Inferior parietal cortex (tissue), 1 donor: ENCODE measurements around the gene PERM1.
"Not testable (repeated sequence)": the region's sequence is repeated elsewhere in the genome, so short reads cannot be mapped to it uniquely, and the experiment has no call there.

Experiments used
- DNase-seq: peaks from one replicate; pipeline ENCODE4 v3.0.0-alpha.2; 2016; ENCODE audit errors: extremely low spot score

The PERM1 gene

DNA sequence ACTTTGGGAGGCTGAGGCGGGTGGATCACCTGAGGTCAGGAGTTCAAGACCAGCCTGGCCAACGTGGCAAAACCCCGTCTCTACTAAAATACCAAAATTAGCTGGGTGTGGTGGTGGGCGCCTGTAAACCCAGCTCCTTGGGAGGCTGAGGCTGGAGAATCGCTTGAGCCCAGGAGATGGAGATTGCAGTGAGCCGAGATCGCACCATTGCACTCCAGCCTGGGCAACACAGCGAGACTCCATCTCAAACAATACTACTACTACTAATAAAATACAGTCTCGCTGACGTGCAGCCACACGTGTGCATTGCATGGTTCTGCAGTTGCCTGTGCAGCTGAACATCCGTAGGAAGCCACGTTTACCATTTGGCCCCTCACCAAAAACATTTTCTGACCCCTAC, 35.1 kb downstream of the PERM1 start:
- DNase-seq = not testable (repeated sequence)

- no peak for DNase-seq
These were observed 36.0 kb downstream of the PERM1 start for GRCh38 chr1:945688-946556.

GRCh38 chr1:944341-945325, 37.3 kb downstream of the PERM1 start:
- DNase-seq = no peak

DNA sequence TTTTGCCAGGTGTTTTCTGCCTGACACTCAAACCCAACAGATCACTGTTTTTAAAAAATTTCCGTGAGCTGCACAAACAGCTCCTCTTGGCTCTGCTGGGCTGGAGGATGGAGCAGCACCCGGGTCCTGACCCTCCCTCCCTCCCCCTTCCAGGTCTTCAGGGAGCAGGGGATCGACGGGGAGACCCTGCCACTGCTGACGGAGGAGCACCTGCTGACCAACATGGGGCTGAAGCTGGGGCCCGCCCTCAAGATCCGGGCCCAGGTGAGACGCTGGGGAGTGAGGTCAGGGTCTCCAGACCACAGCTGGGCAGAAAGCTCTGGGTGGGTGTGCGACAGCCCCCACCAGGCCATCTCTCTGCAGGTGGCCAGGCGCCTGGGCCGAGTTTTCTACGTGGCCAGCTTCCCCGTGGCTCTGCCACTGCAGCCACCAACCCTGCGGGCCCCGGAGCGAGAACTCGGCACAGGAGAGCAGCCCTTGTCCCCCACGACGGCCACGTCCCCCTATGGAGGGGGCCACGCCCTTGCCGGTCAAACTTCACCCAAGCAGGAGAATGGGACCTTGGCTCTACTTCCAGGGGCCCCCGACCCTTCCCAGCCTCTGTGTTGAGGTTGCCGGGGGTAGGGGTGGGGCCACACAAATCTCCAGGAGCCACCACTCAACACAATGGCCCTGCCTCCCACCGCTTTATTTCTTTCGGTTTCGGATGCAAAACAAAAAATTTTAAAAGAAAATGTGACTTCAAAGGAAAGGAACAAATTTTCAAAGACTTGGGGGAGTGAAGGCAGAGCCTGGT, 38.1 kb downstream of the PERM1 start:
- DNase-seq = no peak

- DNase-seq = no peak
These were observed 38.9 kb downstream of the PERM1 start for GRCh38 chr1:942864-943533.

DNA sequence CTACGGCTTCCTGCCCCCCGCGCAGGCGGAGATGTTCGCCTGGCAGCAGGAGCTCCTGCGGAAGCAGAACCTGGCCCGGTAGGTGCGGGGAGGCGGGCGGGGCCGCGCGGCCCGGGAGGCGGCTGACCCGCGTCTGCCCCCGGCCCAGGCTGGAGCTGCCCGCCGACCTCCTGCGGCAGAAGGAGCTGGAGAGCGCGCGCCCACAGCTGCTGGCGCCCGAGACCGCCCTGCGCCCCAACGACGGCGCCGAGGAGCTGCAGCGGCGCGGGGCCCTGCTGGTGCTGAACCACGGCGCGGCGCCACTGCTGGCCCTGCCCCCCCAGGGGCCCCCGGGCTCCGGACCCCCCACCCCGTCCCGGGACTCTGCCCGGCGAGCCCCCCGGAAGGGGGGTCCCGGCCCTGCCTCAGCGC, 39.5 kb downstream of the PERM1 start:
- no peak for DNase-seq

DNA sequence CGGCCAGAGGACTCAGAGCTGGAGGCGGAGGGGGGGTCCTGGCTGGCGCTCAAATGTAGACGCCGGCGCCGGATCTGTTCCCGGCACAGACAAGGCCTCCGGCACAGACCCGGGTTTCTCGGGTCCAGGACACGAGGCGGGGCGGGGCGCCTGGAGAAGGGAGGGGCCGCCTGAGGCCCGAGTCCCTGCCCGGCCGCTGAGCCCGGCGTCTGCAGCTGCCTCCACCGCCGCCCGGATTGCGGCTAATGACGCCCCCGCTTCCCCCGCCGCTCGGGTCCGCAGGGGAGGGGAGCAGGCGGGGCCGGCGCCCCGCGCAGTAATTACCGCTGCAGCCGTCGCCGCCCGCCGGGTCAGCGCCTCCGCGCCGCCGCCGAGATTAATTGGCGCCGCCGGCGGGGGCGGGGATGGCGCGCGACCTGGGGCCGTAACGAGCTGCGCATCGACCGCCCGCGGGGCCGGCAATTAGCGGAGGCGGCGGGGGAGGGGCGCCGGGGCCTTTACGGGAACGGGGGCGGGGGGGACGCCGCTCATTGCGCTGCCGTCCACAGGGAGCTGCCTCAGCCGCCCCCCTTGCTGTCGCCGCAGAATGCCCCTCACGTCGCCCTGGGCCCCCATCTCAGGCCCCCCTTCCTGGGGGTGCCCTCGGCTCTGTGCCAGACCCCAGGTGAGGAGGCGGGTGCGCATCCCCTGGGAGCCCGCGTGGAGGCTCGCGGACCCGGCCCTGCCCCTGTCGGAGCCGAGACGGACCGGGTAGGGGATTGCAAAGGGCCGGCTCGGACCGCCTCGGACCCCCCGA, 40.1 kb downstream of the PERM1 start:
- DNase-seq = no peak

- no peak for DNase-seq
These were observed 40.8 kb downstream of the PERM1 start for GRCh38 chr1:941015-941587.

DNA sequence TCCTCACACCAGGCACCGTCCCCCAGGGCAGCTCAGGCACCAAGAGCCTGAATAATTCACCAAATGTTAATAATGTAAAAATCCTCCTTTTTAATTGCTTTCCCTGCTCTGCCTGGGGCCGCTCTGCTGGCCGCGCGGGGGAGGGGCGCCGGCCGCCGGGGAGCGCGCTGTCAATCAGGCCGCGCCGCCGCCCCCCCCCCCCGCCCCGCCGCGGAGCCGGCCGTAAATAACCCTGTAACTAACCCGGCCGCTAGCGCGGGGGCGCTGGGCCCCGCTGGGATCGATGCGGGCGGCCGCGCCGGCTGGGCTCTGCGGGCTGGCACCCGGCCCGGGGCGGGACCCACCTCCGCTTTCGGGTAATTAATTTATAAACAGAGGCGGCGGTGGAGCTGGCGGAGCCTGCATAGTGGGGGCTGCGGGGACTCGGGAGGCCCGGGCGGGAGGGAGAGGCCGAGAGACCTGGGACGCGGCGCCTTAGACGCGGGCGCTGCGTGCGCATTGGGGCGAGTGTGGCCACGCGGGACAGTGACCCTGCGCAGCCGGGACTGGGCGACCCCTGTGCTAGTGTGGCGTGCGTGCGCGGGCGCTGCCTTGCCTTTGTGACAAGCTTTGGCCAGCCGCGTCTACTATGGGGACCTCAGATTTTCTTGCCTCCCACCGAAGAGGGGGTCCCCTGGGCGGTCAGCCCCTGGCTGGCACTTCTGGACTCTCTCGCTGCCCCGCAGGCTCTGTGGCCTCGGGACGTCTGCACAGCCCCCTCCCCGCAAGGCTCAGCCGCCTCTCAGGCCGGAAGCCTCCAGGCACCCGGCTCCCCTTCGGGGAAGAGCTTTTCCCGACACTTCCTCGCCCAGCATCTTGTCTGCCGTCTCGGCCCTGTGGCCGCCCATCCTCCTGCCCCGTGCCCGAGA, 41.5 kb downstream of the PERM1 start:
- no peak for DNase-seq

- no peak for DNase-seq
These were observed 42.3 kb downstream of the PERM1 start for GRCh38 chr1:939511-940106.

DNA sequence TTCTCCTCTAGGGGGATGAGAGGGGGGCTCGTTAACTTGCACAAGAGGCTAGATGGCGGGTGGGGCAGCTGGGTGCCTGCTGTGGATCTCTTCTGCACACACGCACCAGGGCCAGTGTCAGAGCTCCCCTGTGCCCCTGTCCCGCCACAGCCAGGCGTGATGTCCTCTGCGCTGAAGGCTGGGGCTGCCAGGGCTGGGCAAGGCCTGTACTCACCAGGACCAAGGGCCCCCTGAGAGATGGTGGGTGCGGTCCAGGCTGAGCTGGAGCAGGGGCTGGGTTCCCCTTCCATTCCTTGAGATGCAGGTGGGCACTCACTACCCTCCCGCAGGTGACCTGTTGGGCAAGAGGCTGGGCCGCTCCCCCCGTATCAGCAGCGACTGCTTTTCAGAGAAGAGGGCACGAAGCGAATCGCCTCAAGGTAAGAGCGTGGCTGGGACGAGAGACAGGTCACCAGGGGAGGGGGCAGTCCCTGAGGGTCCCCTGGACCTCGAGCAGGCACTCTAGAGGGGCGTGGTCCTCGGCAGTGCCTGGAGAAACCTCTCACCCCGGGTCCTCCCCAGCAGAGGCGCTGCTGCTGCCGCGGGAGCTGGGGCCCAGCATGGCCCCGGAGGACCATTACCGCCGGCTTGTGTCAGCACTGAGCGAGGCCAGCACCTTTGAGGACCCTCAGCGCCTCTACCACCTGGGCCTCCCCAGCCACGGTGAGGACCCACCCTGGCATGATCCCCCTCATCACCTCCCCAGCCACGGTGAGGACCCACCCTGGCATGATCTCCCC, 43.0 kb downstream of the PERM1 start:
- no peak for DNase-seq

DNA sequence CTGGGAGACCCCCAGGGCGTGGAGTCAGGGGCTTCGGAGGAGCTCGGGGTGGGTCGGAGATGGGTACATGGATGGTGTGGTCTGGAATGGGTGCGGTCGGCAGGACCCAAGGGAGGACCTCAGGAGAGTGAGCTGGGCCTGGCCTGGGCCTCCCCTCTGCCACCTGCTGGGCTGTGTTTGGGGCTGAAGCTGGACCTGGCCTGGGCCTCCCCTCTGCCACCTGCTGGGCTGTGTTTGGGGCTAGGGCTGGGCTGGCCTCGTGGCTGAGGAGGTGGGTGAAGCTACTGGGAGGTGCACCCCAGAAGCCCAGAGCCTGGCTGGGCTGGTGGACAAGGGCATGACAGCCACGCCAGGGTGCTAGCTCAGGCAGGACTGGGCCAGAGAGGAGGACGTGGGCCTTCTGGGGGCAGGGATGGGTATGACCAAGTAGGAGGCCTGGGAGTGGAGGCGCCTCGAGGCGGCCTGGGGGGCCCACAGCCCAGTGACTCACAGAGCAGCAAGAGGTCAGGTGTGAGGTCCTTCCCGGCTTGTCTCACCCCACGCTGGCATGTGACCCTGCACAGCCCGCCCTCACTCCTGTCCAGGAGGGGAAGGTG, 43.7 kb downstream of the PERM1 start:
- no peak for DNase-seq

DNA sequence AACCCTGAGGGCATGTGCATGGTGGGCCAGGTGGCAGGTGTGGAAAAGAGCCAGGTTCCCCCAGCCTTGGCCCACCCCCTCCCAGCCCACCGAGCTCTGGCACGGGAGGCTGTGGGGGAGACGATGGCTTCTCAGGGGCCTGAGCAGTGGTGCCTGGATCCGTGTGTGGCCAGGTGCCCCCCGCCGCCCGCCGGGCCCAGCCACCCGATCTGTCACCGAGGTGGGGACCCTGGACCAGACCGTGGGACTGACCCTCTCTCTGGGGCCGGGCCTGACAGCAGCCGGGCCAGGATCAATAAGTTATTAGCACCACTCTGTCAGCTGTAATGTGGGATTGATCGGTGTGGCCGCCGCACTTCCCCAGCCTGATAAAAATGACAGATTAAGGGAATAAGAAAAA, 44.4 kb downstream of the PERM1 start:
- DNase-seq = no peak

DNA sequence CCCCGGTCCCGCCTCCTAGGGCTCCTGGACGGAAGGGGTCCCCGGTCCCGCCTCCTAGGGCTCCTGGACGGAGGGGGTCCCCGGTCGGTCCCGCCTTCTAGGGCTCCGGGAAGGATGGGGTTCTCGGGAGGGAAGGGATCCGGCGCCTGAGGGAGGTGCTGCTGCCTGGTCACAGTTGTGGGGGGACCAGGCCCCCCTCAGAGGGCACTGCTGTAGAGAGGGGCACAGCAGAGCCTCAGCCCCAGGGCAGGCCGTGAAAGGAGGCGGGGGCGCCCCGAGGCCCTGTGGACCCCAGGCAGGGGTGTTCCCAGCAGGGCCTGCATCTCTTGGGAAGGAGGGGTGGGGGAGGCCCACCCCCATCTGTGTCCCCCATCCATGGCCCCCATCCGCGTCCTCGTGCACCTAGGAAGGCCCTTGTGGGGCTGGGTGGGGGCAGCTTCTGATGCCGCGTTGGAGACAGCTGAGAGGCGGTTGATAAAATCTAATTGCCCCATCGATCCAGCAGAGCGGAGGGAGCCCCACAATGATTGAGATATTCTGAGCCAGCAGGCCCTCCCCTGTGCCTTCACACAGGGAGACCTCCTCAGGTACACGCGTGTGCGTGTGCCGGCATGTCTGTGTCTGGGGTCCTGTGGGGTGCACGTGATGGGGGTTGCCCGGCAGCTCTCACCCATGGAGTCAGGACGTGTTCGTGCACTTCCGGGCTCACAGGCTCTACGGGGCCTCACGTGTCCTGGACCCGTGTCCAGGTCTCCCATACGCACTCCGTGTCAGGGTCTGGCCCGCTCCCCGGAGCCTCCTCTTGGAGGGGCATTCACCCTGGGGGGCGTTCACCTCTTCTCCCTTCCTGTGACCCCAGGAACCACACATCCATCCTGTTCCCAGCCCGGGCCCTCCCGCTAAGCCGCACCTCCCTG, 45.3 kb downstream of the PERM1 start:
- no peak for DNase-seq

DNA sequence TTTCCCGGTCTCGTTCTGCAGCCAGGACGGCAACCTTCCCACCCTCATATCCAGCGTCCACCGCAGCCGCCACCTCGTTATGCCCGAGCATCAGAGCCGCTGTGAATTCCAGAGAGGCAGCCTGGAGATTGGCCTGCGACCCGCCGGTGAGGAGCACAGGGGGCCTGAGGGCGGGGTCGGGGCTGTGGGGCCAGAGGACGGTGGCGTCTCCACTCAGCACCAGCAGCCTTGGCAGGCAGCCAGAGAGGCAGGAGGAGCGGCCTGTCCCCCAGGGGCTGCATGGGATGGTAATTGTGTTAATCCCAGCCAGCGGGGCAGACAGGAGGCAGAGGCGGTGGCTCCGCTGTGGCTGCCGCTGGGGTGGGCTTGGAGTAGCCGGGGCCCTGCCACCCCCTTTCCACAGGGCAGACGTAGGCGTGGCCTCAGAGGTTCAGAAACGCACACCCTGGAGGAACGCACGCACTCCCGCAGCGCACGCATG, 46.1 kb downstream of the PERM1 start:
- no peak for DNase-seq
